ENCODE data around the gene KRT73. TPM values are rescaled to one million over a fixed set of nuclear protein-coding genes. Genes with fewer than 3 reads are reported as not detected.

KRT73 gene
- total and polyA plus RNA-seq, 2 of the 8 experiments (the other 6 are each of a cell fraction or from before 2014, with no cell fraction given) = not detected

GRCh38 chr12:52667509-52667908 lies 49.1 kb upstream of the KRT73 start:
- H2BK15ac ChIP-seq (ENCODE audit: low read length) = no peak overlapping the region
- DNase-seq (ENCODE audit: low read depth in 1 of 2, low spot score in 2 of 2) = no peak
- H2BK5ac ChIP-seq (ENCODE audit: low read depth, low read length) = no peak overlapping the region
- H2BK20ac ChIP-seq (ENCODE audit: low read length) = no peak overlapping the region
- H3K36me3 ChIP-seq (ENCODE audit: control insufficient read depth in 2 of 4, insufficient read depth in 4 of 4, low read length in 3 of 4) = no peaks in the 10 kb centered on the region
- H3K23ac ChIP-seq (ENCODE audit: insufficient read length) = no peak overlapping the region
- no peak overlapping the region for H2AFZ ChIP-seq (ENCODE audit: low read length)
- H3K4me3 ChIP-seq (ENCODE audit: extremely low read depth in 1 of 4, insufficient read depth in 2 of 4, low read depth in 3 of 4, low read length in 4 of 4) = no peak overlapping the region
- no peak overlapping the region for H3K27ac ChIP-seq (ENCODE audit: low read depth, low read length)
- TF ChIP-seq KDM5A (IDR thresholded peaks at IDR 0.05; ENCODE audit: low read length) (no peak), RAD21 (IDR thresholded peaks at IDR 0.05 in 1 of 2, conservative IDR thresholded peaks at IDR 0.05 in 1 of 2; ENCODE audit: low read depth in 2 of 2, low read length in 2 of 2) (peak; percentile 79 to 80), CTCF (IDR thresholded peaks at IDR 0.05; ENCODE audit: control extremely low read depth in 1 of 3, insufficient read depth in 1 of 3, low read depth in 1 of 3, low read length in 3 of 3) (peak; percentile 28 to 64 (median 63)), SP2 (IDR thresholded peaks at IDR 0.05; ENCODE audit: low read length) (no peak), BRCA1 (IDR thresholded peaks at IDR 0.05; ENCODE audit: low read depth, low read length) (no peak), JUND (IDR thresholded peaks at IDR 0.05; ENCODE audit: low read length) (no peak)
- no peaks in the 10 kb centered on the region for H3K79me2 ChIP-seq (ENCODE audit: control insufficient read depth in 1 of 2, insufficient read depth in 2 of 2, low read length in 2 of 2)
- no peak overlapping the region for H2BK12ac ChIP-seq (ENCODE audit: low read depth, low read length)
- H4K91ac ChIP-seq (replicated peaks; ENCODE audit: insufficient read length, low read length) = no peak overlapping the region
- H4K8ac ChIP-seq (ENCODE audit: extremely low read depth, insufficient read depth, low read length) = no peak overlapping the region
- FAIRE-seq = no peak
- H3K18ac ChIP-seq (ENCODE audit: extremely low read depth, low read length) = no peak overlapping the region
- POLR2A ChIA-PET (ENCODE audit: partially characterized antibody) = no interaction called here
- WGBS, 2 experiments (ENCODE audit: extremely low coverage in 1 of 2, insufficient coverage in 1 of 2, insufficient read length in 1 of 2, insufficient replicate concordance in 2 of 2, low coverage in 1 of 2, low lambda C conversion rate in 2 of 2, missing lambda C conversion rate in 1 of 2) = 78% methylated on average over 9 of the region's 9 CpGs; no CpG with 5 or more reads in 1 of the 2 experiments
- no peak overlapping the region for H3K4ac ChIP-seq (replicated peaks; ENCODE audit: insufficient read length, low read depth, low read length)
- no peaks in the 10 kb centered on the region for H3K9me3 ChIP-seq (ENCODE audit: insufficient read depth in 2 of 2, low read depth in 1 of 2, low read length in 1 of 2)
- no peak overlapping the region for H3K4me2 ChIP-seq (ENCODE audit: insufficient read depth in 1 of 2, low read depth in 2 of 2, low read length in 2 of 2)
- H2BK120ac ChIP-seq (replicated peaks; ENCODE audit: low read depth, low read length) = no peak overlapping the region
- H3K23me2 ChIP-seq (ENCODE audit: low read depth, low read length) = no peaks in the 10 kb centered on the region
- no peak overlapping the region for H2AK5ac ChIP-seq (ENCODE audit: low read depth, low read length)
- no peaks in the 10 kb centered on the region; a peak in 1 of 7 replicates for H3K27me3 ChIP-seq (replicated peaks in 1 of 4; ENCODE audit: control insufficient read depth in 3 of 4, extremely low read depth in 1 of 4, insufficient read depth in 3 of 4, low read length in 3 of 4)
- no peak overlapping the region for H4K5ac ChIP-seq (ENCODE audit: insufficient read length, low read depth, low read length)
- H3K14ac ChIP-seq (ENCODE audit: insufficient read length) = no peak overlapping the region
- H3K4me1 ChIP-seq (replicated peaks in 1 of 4; ENCODE audit: control insufficient read depth in 3 of 4, insufficient read depth in 4 of 4, low read length in 3 of 4) = no peaks in the 10 kb centered on the region
- H3K9ac ChIP-seq (replicated peaks in 1 of 4; ENCODE audit: extremely low read depth in 1 of 4, low read depth in 3 of 4, low read length in 3 of 4) = no peak overlapping the region
- no peaks in the 10 kb centered on the region for H3K79me1 ChIP-seq (ENCODE audit: low read depth, low read length)
- no peak overlapping the region for H3K56ac ChIP-seq (replicated peaks; ENCODE audit: insufficient read length, low read depth, low read length)
- CTCF ChIA-PET (ENCODE audit: partially characterized antibody) = interaction anchor here (0.7 to 5.8 kb wide), 25 partner anchors 7 to 389 kb away, joined by 3 to 26 read pairs (median 4); partner anchors contain the start of gene KRT1
- H4K20me1 ChIP-seq (replicated peaks in 1 of 2; ENCODE audit: control insufficient read depth in 1 of 2, insufficient read depth in 2 of 2, low read length in 2 of 2) = no peaks in the 10 kb centered on the region

Data from H1 (cell line).